ENCODE results near the gene NYAP1.
"Not testable (repeated sequence)": the region's sequence is repeated elsewhere in the genome, so short reads cannot be mapped to it uniquely, and the experiment has no call there.

Gene NYAP1

DNA sequence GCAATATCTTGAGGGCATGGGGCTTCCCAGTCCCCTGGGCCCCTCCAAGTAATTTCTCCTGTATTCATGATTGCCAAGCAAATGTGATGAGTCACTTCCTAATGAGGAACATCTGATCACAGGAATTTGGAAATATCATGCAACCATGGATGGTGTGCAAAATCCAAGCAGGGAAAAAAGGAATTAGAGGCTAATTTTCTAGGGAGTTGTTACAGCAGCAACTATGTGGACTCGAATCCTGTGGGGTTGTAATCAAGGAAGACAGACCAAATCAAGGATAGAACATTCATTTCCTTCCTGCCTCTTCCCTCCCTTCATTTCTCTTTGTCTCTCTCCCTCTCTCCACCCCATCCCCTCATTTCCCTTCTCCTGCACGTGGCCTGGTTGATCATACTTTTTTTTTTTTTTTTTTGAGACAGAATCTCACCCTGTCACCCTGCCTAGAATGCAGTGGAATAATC is 31.4 kb downstream of the NYAP1 start:
- DNase-seq = no peak

DNA sequence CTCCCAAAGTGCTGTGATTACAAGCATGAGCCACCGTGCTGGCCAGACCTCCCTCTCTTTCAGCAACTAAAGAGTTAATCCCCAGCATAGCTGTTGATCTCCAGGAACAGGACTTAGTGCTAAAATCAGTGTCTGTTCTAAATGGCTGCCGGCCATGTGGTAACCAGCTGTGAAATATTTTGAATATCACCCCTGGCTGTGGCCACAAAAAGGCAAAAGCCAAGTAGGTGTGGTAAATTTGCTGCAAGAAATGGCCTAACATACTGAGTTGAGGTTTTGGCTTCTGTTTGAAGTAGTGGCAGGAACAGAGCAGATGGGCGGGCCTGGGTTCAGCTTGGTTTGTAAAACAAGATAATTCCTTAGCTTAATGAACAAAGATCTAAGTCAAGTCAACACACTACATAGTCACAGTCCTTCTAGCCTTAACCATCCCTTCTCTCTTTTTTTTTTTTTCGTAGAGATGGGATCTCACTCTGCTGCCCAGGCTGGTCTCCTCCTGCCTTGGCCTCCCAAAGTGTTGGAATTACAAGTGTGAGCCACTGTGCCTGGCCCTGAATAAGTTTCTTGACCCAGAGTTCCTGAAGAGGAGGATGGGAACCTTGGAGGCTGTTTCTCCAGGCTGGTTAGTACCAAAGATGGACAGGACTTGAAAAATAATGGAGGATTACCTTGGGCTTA is 32.5 kb downstream of the NYAP1 start:
- DNase-seq = peak; percentile 11 to 31

DNA sequence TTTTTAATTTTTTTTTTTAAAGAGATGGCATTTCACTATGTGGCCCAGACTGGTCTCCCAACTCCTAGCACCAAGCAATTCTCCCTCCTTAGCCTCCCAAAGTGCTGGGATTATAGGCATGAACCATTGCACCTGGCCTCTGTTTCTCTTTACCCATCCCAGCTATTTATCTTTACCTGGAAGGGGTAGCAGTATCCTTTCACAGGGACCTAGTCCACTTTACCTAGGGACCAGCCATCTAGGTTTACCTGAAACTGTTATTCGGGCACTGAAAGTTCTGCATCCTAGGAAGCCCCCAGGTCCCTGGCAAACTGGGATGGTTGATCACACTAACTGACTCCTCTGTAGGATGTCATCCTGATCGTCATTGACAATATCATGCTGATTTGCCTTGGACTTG is 33.6 kb downstream of the NYAP1 start:
- no peak for DNase-seq

DNA sequence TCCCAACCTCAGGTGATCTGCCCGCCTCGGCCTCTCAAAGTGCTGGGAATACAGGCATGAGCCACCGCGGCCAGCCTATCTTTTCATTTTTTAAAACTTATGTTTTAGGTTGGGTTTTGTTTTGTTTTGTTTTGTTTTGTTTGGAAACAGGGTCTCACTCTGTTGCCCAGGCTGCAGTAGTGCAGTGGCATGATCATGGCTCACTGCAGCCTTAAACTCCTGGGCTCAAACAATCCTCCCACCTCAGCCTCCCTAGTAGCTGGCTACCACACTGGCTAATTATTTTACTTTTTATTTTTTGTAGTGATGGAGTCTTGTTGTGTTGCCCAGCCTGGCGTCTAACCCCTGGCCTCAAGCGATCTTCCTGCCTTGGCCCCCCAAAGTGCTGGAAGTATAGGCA is 35.9 kb downstream of the NYAP1 start:
- DNase-seq = no peak

DNA sequence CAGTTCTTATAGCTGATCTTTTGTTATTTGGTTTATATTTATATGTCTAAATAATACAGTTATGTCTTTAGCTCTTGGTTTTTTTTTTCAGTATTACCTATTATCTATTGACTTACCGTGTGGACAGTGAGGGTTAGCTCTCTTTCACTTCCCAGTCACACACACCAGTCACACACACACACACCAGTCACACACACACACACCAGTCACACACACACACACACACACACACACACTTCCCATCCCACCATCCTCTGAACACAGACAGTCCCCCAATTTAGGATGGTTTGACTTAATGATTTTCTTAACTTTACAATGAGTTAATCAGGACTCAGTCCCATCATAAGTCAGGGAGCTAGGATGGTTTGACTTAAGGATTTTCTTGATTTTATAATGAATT is 36.4 kb downstream of the NYAP1 start:
- DNase-seq = no peak

DNA sequence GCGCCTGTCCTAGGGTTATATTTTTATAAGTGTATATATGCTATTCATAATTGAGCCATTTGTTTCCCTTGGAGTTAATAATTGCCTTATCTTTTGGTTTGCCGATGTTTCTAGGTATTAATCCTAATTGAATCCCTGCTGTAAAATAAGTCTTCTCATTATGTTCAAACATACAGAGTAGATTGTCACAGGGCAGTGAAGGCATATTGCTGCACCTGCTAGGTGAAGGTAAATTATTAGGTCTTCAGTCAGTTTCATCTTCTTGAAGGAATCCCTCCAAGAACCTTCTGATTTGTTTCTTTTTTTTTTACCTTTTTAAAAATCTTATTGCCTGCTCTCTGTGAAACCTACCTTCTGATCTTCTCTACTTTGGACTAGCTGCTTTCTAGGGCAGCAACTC is 37.3 kb downstream of the NYAP1 start:
- no peak for DNase-seq

DNA sequence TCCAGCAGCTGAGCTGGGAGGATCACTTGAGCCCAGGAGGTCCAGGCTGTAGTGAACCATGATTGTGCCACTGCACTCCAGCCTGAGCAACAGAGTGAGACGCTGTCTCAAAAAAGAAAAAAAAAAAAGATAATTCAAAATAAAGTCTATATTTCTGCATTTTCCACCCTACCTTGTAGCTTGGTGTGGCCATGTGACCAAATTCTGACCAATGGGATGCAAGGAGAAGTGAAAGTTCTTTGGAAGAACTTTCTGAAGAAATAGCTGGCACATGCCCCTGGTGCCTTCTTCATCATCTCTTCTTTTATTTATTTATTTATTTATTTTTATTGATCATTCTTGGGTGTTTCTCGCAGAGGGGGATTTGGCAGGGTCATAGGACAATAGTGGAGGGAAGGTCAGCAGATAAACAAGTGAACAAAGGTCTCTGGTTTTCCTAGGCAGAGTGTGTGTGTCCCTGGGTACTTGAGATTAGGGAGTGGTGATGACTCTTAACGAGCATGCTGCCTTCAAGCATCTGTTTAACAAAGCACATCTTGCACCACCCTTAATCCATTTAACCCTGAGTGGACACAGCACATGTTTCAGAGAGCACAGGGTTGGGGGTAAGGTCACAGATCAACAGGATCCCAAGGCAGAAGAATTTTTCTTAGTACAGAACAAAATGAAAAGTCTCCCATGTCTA is 38.3 kb downstream of the NYAP1 start:
- not testable (repeated sequence) for DNase-seq

DNA sequence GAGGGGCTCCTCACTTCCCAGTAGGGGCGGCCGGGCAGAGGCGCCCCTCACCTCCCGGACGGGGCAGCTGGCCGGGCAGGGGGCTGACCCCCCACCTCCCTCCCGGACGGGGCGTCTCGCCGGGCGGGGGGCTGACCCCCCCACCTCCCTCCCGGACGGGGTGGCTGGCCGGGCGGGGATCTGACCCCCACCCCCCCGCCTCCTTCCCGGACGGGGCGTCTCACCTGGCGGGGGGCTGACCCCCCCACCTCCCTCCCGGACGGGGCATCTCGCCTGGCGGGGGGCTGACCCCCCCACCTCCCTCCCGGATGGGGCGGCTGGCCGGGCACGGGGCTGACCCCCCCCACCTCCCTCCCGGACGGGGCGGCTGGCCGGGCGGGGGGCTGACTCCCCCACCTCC is 39.5 kb downstream of the NYAP1 start:
- not testable (repeated sequence) for DNase-seq

DNA sequence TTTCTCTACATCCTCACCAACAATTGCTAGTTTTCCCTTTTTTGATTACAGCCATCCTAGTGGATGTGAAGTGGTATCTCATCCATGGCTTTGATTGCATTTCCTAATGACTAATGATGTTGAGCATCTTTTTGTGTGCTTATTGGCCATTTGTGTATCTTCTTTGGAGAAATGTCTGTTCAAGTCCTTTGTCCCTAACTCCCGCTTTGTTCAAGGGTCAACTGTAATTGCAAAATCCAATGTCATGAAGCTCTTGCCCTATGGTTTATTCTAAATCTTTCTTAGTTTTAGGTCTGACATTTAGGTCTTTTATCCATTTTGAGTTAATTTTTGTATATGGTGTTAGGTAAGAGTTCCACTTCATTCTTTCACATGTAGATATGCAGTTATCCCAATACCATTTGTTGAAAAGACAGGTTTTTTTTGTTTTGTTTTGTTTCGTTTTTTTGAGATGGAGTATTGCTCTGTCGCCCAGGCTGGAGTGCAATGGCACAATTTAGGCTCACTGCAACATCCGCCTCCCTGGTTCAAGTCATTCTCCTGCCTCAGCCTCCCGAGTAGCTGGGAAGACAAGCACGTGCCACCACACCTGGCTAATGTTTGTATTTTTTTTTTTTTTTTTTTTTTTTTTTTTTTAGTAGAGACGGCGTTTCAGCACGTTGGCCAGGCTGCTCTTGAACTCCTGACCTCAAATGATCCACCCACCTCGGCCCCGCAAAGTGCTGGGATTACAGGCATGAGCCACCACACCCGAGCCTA is 44.6 kb downstream of the NYAP1 start:
- DNase-seq = not testable (repeated sequence)

DNA sequence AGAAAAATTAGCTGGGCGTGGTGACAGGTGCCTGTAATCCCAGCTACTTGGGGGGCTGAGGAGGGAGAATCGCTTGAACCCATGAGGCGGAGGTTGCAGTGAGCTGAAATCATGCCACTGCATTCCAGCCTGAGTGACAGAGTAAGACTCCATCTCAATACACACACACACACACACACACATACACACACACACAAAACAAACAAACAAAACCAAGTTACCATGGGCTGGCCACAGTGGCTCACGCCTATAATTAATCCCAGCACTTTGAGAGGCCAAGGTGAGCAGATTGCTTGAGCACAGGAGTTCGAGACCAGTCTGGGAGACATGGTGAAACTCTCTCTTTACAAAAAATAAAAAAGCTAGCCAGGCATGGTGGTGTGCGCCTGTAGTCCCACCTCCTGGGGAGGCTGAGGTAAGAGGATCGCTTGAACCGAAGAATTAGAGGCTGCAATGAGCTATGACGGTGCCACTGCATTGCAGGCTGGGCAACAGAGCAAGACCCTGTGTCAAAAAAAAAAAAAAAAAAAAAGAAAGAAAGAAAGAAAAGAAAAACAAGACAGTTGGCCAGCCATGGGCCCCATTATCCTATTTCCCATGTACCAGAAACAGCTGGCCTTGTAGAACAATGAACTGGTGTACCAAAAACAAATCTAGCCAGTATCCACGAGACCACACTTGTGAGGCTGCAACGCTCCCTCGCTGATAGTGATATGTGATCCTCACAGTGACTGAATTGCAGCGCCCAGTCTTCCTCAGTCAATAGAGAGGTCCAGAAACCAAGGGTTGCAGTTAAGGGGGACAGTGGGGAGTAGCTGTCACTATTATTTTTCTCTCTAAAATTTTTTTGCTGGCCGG is 48.7 kb downstream of the NYAP1 start:
- no peak for DNase-seq

DNA sequence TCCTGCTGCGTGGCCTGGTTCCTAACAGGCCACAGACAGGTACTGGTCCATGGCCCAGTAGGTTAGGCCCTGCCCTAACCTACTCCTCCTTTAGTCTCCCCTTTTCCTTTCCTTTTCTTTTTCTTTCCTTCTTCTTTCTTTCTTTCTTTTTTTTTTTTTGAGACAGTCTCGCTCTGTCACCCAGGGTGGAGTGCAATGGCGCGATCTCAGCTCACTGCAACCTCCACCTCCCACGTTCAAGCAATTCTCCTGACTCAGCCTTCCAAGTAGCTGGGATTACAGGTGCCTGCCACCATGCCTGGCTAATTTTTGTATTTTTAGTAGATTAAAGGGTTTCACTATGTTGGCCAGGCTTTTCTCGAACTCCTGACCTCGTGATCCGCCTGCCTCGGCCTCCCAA is 52.3 kb downstream of the NYAP1 start:
- not testable (repeated sequence) for DNase-seq

DNA sequence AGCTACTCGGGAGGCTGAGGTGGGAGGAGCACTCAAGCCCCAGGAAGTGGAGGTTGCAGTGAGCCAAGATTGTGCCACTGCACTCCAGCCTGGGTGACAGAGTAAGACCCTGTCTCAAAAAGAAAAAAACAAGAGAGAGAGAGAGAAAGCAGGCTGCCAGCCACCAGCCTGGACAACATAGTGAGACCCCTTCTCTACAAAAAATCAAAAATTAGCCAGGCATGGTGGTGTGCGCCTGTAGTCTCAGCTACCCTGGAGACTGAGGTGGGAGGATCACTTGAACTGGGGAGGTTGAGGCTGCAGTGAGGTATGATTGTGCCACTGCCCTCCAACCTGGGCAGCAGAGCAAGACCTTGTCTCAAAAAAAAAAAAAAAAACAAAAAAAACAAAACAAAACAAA is 53.0 kb downstream of the NYAP1 start:
- DNase-seq = not testable (repeated sequence)

DNA sequence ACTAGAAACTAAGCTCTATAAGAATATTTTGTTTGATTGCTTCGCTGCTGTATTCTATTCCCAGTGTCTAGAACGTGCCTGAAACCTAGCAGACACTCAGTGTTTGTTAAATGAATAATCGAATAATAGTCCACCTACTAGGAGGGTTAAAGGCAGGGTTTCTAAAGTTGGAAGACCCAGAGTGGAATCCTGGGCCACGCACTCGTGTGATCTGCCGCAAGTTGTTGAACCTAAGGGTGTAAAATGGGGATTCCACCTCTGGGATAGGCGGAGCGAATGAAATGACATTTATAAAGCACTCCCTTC is 54.6 kb downstream of the NYAP1 start:
- no peak for DNase-seq

DNA sequence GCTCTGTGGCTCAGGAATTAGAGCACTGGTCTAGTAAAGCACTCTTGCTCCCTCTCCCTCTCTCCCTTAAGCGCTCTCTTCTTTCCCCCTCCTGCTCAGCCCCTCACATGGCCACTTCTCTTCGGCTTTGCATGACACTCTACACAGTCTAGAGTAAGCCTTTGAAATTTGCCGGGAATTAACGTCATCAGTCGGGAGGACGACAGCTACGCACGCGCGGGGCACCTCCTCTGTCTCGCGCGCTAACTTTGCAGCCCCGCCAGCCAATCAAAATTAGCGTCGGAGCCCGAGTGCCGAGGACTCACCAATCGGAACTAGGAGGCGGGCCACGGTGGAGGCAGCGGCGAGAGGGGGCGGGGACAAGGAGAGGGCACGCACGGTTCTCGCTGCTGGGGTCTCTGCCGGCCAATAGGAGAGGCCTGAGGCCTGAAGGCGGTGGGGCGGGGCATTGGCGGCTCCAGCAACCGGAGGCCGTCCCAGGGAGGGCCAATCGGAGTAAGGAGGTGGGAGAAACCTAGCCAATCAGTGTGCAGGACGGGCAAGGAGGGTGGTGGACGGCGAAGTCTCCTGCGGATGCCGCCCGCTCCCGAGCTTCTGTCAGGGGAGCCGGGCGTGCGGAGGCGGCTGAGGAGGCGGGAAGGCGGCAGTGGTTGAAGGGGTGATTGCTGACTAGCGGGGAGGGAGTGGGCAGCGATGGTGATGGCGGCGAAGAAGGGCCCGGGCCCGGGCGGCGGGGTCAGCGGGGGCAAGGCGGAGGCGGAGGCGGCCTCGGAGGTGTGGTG is 55.1 kb downstream of the NYAP1 start, which contains the start of gene AGFG2:
TSS of gene AGFG2 (plus strand) at position 550 of the 782 bp plus-strand sequence. CDS start at position 694, 144 bp downstream.
- peak; percentile 100 for DNase-seq

DNA sequence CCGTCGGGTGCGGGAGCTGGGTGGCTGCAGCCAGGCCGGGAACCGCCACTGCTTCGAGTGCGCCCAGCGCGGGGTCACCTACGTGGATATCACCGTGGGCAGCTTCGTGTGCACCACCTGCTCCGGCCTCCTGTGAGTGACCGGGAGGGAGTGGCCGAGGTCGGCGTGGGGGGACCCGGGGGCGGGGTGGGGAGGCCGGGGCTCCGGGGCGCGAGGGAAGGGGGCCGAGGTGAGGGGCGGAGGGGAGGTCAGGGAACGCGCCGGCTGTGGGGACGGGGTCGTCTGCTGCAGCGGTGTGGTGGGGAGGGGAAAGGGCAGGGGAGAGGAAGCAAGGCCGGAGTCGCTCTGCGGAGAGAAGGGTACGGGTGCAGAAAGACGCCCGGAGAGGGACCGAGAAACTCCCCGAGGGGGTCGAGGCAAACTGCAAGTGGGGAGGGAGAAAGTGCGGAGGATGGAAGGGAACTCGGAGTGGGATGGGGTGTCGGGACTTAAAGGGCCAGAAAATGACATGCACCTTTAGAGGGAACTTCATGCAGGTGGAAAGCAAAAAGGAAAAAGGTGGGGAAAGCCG is 55.8 kb downstream of the NYAP1 start:
- DNase-seq = peak; percentile 25 to 26

DNA sequence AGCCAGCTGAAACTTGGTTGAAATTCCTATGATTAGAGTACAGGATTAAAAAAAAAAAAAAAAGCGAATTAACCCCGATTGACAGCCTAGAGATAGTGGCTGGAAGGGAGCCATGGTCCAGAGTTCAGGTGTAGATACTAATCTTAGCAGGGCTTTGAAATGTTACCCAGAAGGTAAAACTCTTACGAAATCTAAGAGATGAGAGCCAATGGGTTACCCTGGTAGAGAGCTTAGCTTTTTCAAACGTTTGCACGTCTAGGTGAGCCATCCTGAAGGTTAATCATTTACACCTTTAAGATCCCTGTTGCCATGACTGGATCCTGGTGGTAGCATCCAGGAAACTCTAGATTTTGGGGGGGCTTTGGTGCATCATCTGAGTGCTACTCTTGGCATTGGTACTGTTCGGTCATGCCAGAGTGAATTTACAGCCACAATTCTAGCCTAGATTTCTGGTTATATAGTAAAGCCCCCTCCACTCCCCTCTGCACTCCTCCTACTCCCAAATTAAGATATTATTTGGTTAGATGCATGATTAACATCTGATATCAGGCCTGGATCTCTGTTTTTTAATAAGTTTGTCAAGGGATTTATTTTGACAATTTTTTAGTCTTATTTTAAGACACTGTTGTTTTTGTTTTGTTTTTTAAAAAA is 56.5 kb downstream of the NYAP1 start:
- no peak for DNase-seq

DNA sequence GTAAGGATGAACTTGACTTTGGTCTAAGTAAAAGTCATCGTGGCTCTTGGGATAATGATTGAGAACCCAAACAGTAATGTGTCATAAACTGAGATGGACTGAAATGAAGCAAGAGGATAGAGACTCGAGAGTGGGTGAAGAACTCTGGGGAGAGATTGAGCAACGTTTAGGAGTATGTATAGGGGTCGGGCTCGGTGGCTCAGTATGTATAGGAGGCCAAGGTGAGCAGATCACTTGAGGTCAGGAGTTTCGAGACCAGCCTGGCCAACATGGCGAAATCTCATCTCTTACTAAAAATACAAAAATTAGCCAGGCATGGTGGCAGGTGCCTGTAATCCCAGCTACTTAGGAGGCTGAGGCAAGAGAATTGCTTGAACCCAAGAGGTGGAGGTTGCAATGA is 57.6 kb downstream of the NYAP1 start:
- not testable (repeated sequence) for DNase-seq

DNA sequence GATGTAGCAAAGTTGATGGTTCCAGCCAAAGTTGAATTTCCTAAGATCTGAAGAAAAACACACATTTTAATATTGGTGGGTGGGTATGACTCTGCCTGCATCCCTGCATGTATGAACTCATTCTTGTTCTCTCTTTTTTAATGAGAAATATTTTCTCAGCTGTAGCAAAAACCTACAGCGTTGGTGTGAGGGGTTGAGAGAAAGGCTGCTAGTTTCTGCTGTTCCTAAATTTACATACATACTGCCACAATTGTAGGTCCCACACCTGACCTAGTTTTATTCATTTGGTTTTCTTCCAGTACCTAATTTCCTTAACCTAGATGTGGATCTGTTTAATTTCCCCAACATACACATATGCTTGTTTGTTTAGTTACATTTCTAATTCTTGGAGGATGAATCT is 59.9 kb downstream of the NYAP1 start:
- no peak for DNase-seq

DNA sequence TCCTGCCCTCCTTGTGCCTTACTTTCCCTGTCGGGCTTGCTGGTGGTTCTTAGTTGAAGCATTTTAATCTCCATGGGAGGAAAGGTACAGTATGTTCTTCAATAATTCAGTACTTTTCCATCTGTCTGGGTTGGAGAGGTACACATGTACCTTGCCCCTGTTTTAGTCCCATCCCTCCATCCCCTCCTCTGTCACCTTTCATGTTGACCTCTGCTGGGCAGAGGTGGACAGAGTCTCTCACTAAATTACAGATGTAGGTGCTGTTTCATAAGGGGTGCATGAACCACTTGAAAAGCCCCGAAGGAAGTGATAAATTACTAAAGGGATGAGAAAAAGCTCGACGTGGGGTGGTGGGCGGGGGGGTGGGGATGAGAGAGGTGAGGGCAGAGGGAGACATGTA is 60.7 kb downstream of the NYAP1 start:
- no peak for DNase-seq

All from stimulated activated CD4-positive, alpha-beta T cell treated with anti-CD3 and anti-CD28 coated beads, Interleukin-2, amount 100 ng/mL, for 24 hours (primary cell).